Measurements from ENCODE around the gene CHD2. TPM values are rescaled to one million over a fixed set of nuclear protein-coding genes. Genes with fewer than 3 reads are reported as not detected.

CHD2 gene
- total RNA-seq, 1 experiment from 2014 or later = 129 TPM

DNA sequence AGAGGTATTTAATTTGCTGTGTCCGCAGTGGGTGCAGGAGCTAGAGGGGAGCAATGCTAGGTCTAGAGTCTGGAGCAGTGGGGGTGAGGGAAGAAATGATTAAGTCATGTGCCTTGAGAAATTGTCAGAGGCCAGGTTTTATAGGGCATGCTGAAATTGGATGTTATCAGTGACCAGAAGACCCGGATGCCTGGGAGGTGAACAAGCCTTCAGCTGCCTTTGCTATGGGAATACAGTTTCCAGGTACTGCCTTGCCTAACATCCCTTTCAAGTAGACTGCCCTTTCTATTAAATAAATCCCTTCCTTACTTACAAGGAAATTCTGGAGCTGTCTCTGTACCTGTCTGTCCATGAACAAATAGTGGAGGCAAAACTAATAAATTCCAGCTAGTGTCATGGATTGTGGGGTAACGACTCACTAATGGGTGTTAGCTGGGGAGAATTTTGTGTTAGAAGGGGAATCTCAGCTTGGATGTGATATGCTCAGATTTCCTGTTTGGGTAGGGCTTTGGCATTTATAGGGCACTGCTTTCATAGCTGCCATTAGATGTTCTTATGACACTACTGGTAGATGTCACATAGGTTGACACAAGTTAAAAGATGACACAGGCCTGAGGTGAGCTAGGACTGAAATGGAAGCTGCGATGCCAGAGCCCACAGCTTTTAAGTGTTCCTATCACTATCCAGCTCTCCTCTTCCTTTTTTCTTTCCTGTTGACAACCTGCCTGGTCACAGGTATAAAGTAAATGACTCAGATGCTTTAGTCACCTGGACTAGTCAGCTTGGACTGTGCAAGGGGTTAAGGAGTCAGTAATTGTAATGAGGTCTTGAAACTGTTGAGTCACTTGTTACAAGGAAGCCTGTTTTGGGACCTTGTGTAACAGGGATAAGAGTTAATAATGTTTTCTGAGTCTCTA is 21.3 kb downstream of the CHD2 start:
- Mint-ChIP-seq H3K4me1 (ENCODE audit: insufficient read depth, unreplicated experiment) (peaks cover 42% of the 10 kb centered on the region), H3K36me3 (ENCODE audit: insufficient read depth, unreplicated experiment) (peaks cover 79% of the 10 kb centered on the region), H3K4me3 (ENCODE audit: unreplicated experiment) (peak overlapping the region; percentile 53), H3K27me3 (ENCODE audit: insufficient read depth, unreplicated experiment) (no peaks in the 10 kb centered on the region), H3K9me3 (ENCODE audit: unreplicated experiment) (no peaks in the 10 kb centered on the region), H3K27ac (ENCODE audit: low read depth, unreplicated experiment) (peak overlapping the region; percentile 93)
- TF ChIP-seq, protein P1, sequence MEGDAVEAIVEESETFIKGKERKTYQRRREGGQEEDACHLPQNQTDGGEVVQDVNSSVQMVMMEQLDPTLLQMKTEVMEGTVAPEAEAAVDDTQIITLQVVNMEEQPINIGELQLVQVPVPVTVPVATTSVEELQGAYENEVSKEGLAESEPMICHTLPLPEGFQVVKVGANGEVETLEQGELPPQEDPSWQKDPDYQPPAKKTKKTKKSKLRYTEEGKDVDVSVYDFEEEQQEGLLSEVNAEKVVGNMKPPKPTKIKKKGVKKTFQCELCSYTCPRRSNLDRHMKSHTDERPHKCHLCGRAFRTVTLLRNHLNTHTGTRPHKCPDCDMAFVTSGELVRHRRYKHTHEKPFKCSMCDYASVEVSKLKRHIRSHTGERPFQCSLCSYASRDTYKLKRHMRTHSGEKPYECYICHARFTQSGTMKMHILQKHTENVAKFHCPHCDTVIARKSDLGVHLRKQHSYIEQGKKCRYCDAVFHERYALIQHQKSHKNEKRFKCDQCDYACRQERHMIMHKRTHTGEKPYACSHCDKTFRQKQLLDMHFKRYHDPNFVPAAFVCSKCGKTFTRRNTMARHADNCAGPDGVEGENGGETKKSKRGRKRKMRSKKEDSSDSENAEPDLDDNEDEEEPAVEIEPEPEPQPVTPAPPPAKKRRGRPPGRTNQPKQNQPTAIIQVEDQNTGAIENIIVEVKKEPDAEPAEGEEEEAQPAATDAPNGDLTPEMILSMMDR (IDR thresholded peaks at IDR 0.05; ENCODE audit: unreplicated experiment) = no peak
- CTCF ChIA-PET = interaction anchor here (0.6 to 4.8 kb wide), 16 partner anchors 12 to 124 kb away, joined by 3 to 53 read pairs (median 5); no protein-coding TSS in a partner anchor
- peak; percentile 92 for DNase-seq (ENCODE audit: unreplicated experiment)
- POLR2A ChIA-PET = interaction anchor here (0.8 to 13.0 kb wide), 19 partner anchors 9 to 125 kb away, joined by 3 to 381 read pairs (median 7); partner anchors contain the start of gene CHD2
- intact Hi-C loops (cut with micrococcal nuclease) = no loop called here
- BruUV-seq (replicated peaks) = TSS peak; percentile 79

DNA sequence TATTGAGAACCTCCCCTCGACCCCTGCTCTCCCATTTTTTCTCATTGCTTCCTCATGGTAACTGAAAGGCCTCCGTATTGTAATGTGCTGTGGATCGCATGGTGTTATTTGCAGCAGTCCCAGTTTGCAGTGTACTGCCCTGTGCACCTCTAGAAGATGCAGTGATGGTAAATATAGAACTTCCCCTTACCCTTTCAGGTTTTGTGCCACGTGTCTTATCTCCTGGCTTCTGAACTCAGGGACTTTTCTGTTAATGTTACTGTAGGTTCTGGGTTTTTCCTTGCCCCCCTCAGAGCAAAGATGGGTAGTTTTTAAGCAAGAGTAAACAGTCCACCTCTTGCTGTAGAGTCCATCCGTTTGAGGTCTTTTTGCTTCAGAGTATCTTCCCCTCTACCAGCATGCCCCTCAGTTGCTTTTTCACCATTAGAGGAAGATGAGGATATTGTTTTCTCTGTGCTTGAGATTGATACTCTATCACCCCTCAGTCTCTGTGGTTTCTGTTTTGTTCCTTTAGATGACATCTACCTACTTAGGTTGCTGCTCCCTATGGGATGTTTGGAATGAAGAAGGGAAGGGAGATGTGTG is 22.4 kb downstream of the CHD2 start:
- POLR2A ChIA-PET = interaction anchor here (0.7 to 13.0 kb wide), 17 partner anchors 8 to 126 kb away, joined by 3 to 381 read pairs (median 8); partner anchors contain the start of gene CHD2
- CTCF ChIA-PET = interaction anchor here (1.1 to 1.7 kb wide), 2 partner anchors 53 to 102 kb away, joined by 7 to 8 read pairs; no protein-coding TSS in a partner anchor
- peaks cover 84% of the 10 kb centered on the region for H3K36me3 Mint-ChIP-seq (ENCODE audit: insufficient read depth, unreplicated experiment)

DNA sequence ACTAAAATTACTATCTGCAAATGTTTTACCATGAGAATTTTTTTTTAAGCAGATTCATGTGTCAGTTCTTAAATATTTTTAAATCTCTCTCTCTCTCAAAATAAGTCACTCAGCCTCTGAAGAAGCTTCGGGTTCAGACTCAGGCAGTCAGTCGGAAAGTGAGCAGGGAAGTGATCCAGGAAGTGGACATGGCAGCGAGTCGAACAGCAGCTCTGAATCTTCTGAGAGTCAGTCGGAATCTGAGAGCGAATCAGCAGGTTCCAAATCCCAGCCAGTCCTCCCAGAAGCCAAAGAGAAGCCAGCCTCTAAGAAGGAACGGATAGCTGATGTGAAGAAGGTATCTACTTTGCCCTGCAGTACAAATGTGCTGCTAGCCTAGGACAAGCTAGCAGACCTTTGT is 24.1 kb downstream of the CHD2 start:
- peak overlapping the region; percentile 93 for H3K27ac Mint-ChIP-seq (ENCODE audit: low read depth, unreplicated experiment)
- no peaks in the 10 kb centered on the region for H3K27me3 Mint-ChIP-seq (ENCODE audit: insufficient read depth, unreplicated experiment)
- TF ChIP-seq, protein P1 (IDR thresholded peaks at IDR 0.05; ENCODE audit: unreplicated experiment) = no peak
- no peaks in the 10 kb centered on the region for H3K9me3 Mint-ChIP-seq (ENCODE audit: unreplicated experiment)
- POLR2A ChIA-PET = interaction anchor here (0.7 to 13.0 kb wide), 7 partner anchors 17 to 124 kb away, joined by 3 to 258 read pairs (median 7); no protein-coding TSS in a partner anchor
- no TSS peak for BruUV-seq (replicated peaks)
- H3K36me3 Mint-ChIP-seq (ENCODE audit: insufficient read depth, unreplicated experiment) = peaks cover 88% of the 10 kb centered on the region
- peaks cover 39% of the 10 kb centered on the region for H3K4me1 Mint-ChIP-seq (ENCODE audit: insufficient read depth, unreplicated experiment)
- H3K4me3 Mint-ChIP-seq (ENCODE audit: unreplicated experiment) = no peak overlapping the region
- CTCF ChIA-PET = interaction anchor here (0.6 to 4.1 kb wide), 2 partner anchors 127 to 973 kb away, joined by 3 to 30 read pairs; no protein-coding TSS in a partner anchor
- intact Hi-C loops (cut with micrococcal nuclease) = no loop called here
- DNase-seq (ENCODE audit: unreplicated experiment) = no peak

More for the DNA sequence above, 22.4 kb downstream of the CHD2 start:
- TF ChIP-seq, protein P1 (IDR thresholded peaks at IDR 0.05; ENCODE audit: unreplicated experiment) = no peak
- DNase-seq (ENCODE audit: unreplicated experiment) = no peak
- BruUV-seq (replicated peaks) = no TSS peak
- Mint-ChIP-seq H3K27ac (ENCODE audit: low read depth, unreplicated experiment) (peak overlapping the region; percentile 93), H3K4me1 (ENCODE audit: insufficient read depth, unreplicated experiment) (peaks cover 40% of the 10 kb centered on the region), H3K27me3 (ENCODE audit: insufficient read depth, unreplicated experiment) (no peaks in the 10 kb centered on the region), H3K4me3 (ENCODE audit: unreplicated experiment) (peak overlapping the region; percentile 41), H3K9me3 (ENCODE audit: unreplicated experiment) (no peaks in the 10 kb centered on the region)
- intact Hi-C loops (cut with micrococcal nuclease) = no loop called here

DNA sequence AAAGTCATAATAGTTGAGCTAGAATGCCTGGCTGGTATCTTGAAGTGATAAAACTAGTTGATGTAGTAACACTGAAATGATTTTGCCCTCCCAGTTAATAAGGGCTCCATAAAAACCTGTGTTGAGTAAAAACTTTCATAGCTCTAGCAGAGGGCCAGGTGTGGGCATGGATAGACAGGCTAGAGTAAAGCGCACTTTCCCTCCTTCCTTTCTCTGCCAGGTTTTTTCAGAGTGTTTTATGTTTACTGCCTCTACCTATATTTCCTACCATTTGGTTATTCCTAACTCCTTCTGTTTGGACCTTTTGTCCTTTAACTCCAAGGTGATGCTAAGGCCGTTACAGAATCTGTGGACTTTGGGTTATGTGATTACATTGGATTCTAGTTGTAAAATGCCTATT is 25.3 kb downstream of the CHD2 start:
- peaks cover 94% of the 10 kb centered on the region for H3K36me3 Mint-ChIP-seq (ENCODE audit: insufficient read depth, unreplicated experiment)
- H3K4me1 Mint-ChIP-seq (ENCODE audit: insufficient read depth, unreplicated experiment) = peaks cover 37% of the 10 kb centered on the region
- intact Hi-C loops (cut with micrococcal nuclease) = no loop called here
- no peak overlapping the region for H3K4me3 Mint-ChIP-seq (ENCODE audit: unreplicated experiment)
- no TSS peak for BruUV-seq (replicated peaks)
- no peaks in the 10 kb centered on the region for H3K27me3 Mint-ChIP-seq (ENCODE audit: insufficient read depth, unreplicated experiment)
- H3K9me3 Mint-ChIP-seq (ENCODE audit: unreplicated experiment) = no peaks in the 10 kb centered on the region
- H3K27ac Mint-ChIP-seq (ENCODE audit: low read depth, unreplicated experiment) = no peak overlapping the region
- no peak for DNase-seq (ENCODE audit: unreplicated experiment)
- POLR2A ChIA-PET = interaction anchor here (0.8 to 1.3 kb wide), 5 partner anchors 9 to 117 kb away, joined by 3 to 5 read pairs (median 3); no protein-coding TSS in a partner anchor
- TF ChIP-seq, protein P1 (IDR thresholded peaks at IDR 0.05; ENCODE audit: unreplicated experiment) = no peak
- CTCF ChIA-PET = interaction anchor here (0.6 to 4.1 kb wide), 6 partner anchors 27 to 129 kb away, joined by 3 to 30 read pairs (median 4); no protein-coding TSS in a partner anchor

Measured in MCF 10A (cell line).